HepG2 (cell line): ENCODE results near the gene USP1. TPM values are rescaled to one million over a fixed set of nuclear protein-coding genes. Genes with fewer than 3 reads are reported as not detected.

Experiments
- ARID4A ChIP-seq: sonication (generic); formaldehyde crosslinking; IDR thresholded peaks from 2 replicates; pipeline ENCODE4 v1.5.0; 2020; ENCODE audit warnings: mild to moderate bottlenecking, missing genetic modification reagents, borderline replicate concordance
- ATF2 ChIP-seq: sonication (generic); formaldehyde crosslinking; IDR thresholded peaks from 2 replicates; pipeline ENCODE4 v1.4.0; 2020; ENCODE audit warnings: missing genetic modification reagents
- BATF2 ChIP-seq: sonication (generic); formaldehyde crosslinking; IDR thresholded peaks from 2 replicates; pipeline ENCODE4 v1.8.0; 2022; ENCODE audit warnings: mild to moderate bottlenecking, missing genetic modification reagents, moderate library complexity
- CEBPB ChIP-seq: IDR thresholded peaks from 2 replicates; pipeline ENCODE4 v1.6.1; 2011; ENCODE audit warnings: low read depth, low read length, improper control_type of control experiment, borderline replicate concordance
- E2F5 ChIP-seq: sonication (generic); formaldehyde crosslinking; conservative IDR thresholded peaks from 2 replicates; pipeline ENCODE4 v1.4.0; 2020; ENCODE audit warnings: missing genetic modification reagents
- GFI1 ChIP-seq: sonication (generic); formaldehyde crosslinking; IDR thresholded peaks from 2 replicates; pipeline ENCODE4 v1.5.0; 2020; ENCODE audit warnings: missing genetic modification reagents, mild to moderate bottlenecking, borderline replicate concordance
- HHEX ChIP-seq: IDR thresholded peaks from 2 replicates; pipeline ENCODE4 v1.6.1; 2016; ENCODE audit warnings: control low read depth
- HOXA9 ChIP-seq: sonication (generic); formaldehyde crosslinking; IDR thresholded peaks from 2 replicates; pipeline ENCODE4 v1.8.1; 2022; ENCODE audit warnings: missing genetic modification reagents, mild to moderate bottlenecking, moderate library complexity, borderline replicate concordance
- MTA1 ChIP-seq: sonication (generic); formaldehyde crosslinking; IDR thresholded peaks from 2 replicates; pipeline ENCODE4 v1.4.0; 2020; ENCODE audit warnings: missing genetic modification reagents, mild to moderate bottlenecking, borderline replicate concordance
- NFYB ChIP-seq: sonication (generic); formaldehyde crosslinking; IDR thresholded peaks from 2 replicates; pipeline ENCODE4 v1.4.0; 2020; ENCODE audit warnings: missing genetic modification reagents
- RXRB ChIP-seq: IDR thresholded peaks from 2 replicates; pipeline ENCODE4 v1.6.1; 2016; ENCODE audit warnings: borderline replicate concordance, missing genetic modification reagents, missing compliant biosample characterization
- SP140L ChIP-seq: sonication (generic); formaldehyde crosslinking; IDR thresholded peaks from 2 replicates; pipeline ENCODE4 v1.4.0; 2020; ENCODE audit warnings: missing genetic modification reagents, borderline replicate concordance
- SRSF1 ChIP-seq: fragments of 200-400 bp; formaldehyde crosslinking; optimal IDR thresholded peaks from 2 replicates; pipeline ENCODE3; 2017; ENCODE audit warnings: mild to moderate bottlenecking, low read depth, low read length, moderate library complexity
- STAG1 ChIP-seq: sonication (generic); formaldehyde crosslinking; IDR thresholded peaks from 2 replicates; pipeline ENCODE4 v1.4.0; 2020; ENCODE audit warnings: missing genetic modification reagents
- UBTF ChIP-seq: sonication (generic); formaldehyde crosslinking; IDR thresholded peaks from 2 replicates; pipeline ENCODE4 v1.4.0; 2020; ENCODE audit warnings: mild to moderate bottlenecking, missing genetic modification reagents
- ZC3H13 ChIP-seq: sonication (generic); formaldehyde crosslinking; IDR thresholded peaks from 2 replicates; pipeline ENCODE4 v1.8.1; 2023; ENCODE audit warnings: mild to moderate bottlenecking, missing genetic modification reagents, moderate library complexity
- ZFX ChIP-seq: sonication (generic); formaldehyde crosslinking; IDR thresholded peaks from 2 replicates; pipeline ENCODE4 v1.4.0; 2020; ENCODE audit warnings: mild to moderate bottlenecking, low read depth, missing genetic modification reagents, moderate library complexity
- ZNF335 ChIP-seq: sonication (generic); formaldehyde crosslinking; IDR thresholded peaks from 2 replicates; pipeline ENCODE4 v1.4.0; 2020; ENCODE audit warnings: missing genetic modification reagents
- ZNF589 ChIP-seq: sonication (generic); formaldehyde crosslinking; conservative IDR thresholded peaks from 2 replicates; pipeline ENCODE4 v1.8.0; 2022; ENCODE audit warnings: mild to moderate bottlenecking, moderate library complexity, missing genetic modification reagents
- ZNF678 ChIP-seq: sonication (generic); formaldehyde crosslinking; IDR thresholded peaks from 2 replicates; pipeline ENCODE4 v1.4.0; 2020; ENCODE audit warnings: mild to moderate bottlenecking, missing genetic modification reagents
- polyA plus RNA-seq, 8 experiments: library from polyadenylated mRNA; depleted of rRNA in 3 of 8; stranded (reverse) in 7 of 8; unstranded in 1 of 8; fragments of >200 nt; fragmentation: Illumina TruSeq in 4 of 8; extraction: Trizol in 4 of 8; gene quantifications; 2 replicates each; pipeline versions ENCODE4 v1.2.1 to v1.2.3, GENCODE V29; 2011 to 2016; ENCODE audit warnings: low read depth in 4 of 8, missing spikeins in 1 of 8, mixed read lengths in 1 of 8; ENCODE audit not compliant: insufficient read depth in 1 of 8
- total RNA-seq, 5 experiments: library from RNA; depleted of rRNA; stranded (reverse); fragments of >200 nt; fragmentation: Illumina TruSeq; extraction: Trizol; gene quantifications; 2 replicates each; pipeline ENCODE4 v1.2.3, GENCODE V29; 2016; ENCODE audit warnings: low read depth in 1 of 5

USP1 gene
- total and polyA plus RNA-seq, 2 of the 13 experiments (the other 11 are each of a cell fraction or from before 2014, with no cell fraction given): 9.0 to 64.6 TPM

GRCh38 chr1:62437273-62437940 lies 558 bp downstream of the USP1 start (continued):
- peak; percentile 45 for TF ChIP-seq ARID4A (CRISPR knock-in tag)
- TF ChIP-seq CEBPB: peak; percentile 62; the same call in 1 of the 2 replicates
- no peak for TF ChIP-seq RXRB (CRISPR knock-in tag)
- no peak for TF ChIP-seq ATF2 (CRISPR knock-in tag)
- TF ChIP-seq HOXA9: peak; percentile 59; the same call in 1 of the 2 replicates
- peak; percentile 56 for TF ChIP-seq UBTF (CRISPR knock-in tag)
- peak; percentile 48; the same call in 1 of the 2 replicates for TF ChIP-seq ZNF589 (CRISPR knock-in tag)
- TF ChIP-seq SP140L (CRISPR knock-in tag): no peak
- peak; percentile 31; the same call in 1 of the 2 replicates for TF ChIP-seq ZC3H13 (CRISPR knock-in tag)
- peak; percentile 36; the same call in 1 of the 2 replicates for TF ChIP-seq MTA1 (CRISPR knock-in tag)
- TF ChIP-seq ZNF335: no peak
- peak; percentile 66 for TF ChIP-seq SRSF1
- TF ChIP-seq STAG1: no peak
- TF ChIP-seq GFI1 (CRISPR knock-in tag): no peak
- TF ChIP-seq NFYB (CRISPR knock-in tag): no peak
- peak; percentile 13; the same call in 1 of the 2 replicates for TF ChIP-seq ZFX (CRISPR knock-in tag)
- 0 out of 2 replicates have a peak, but pooled peaks have one; percentile 5 for TF ChIP-seq E2F5 (CRISPR knock-in tag)
- TF ChIP-seq ZNF678 (CRISPR knock-in tag): no peak; the same call in 1 of the 2 replicates
- 0 out of 2 replicates have a peak, but pooled peaks have one; percentile 54 for TF ChIP-seq BATF2
- no peak for TF ChIP-seq HHEX
